Esophagus muscularis mucosa (tissue), 3 donors: ENCODE results near the gene SLC26A6.

Source experiments
- POLR2AphosphoS5 ChIP-seq, 2 donors: sonication (generic); formaldehyde crosslinking; IDR thresholded peaks; one replicate each; pipeline ENCODE4 v1.6.1; 2017; ENCODE audit warnings: antibody characterized with exemption in 2 of 2
- TF ChIP-seq, protein P1 (sequence below), 3 experiments: fragments of 200-600 bp in 2 of 3; fragments of 450-650 bp in 1 of 3; sonication (generic) in 2 of 3; IDR thresholded peaks; one replicate each; pipeline ENCODE4 v1.5.1; 2017 to 2019; ENCODE audit warnings: antibody characterized with exemption in 3 of 3, mild to moderate bottlenecking in 2 of 3, moderate library complexity in 1 of 3

DNA sequence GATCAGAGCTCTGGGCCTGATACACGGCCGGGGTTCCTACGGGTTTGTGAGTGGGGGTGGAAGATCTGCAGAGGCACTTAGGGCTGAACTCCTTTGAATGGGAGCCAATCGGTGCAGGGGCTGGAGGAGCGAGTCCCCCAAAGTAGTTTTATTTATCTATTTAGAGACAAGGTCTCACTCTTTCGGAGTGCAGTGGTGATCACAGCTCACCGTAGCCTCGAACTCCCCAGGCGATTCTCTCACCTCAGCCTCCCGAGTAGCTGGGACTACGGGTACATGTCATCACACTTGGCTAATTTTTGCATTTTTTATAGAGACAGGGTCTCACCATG lies 29.0 kb upstream of the SLC26A6 start:
- TF ChIP-seq, protein P1, sequence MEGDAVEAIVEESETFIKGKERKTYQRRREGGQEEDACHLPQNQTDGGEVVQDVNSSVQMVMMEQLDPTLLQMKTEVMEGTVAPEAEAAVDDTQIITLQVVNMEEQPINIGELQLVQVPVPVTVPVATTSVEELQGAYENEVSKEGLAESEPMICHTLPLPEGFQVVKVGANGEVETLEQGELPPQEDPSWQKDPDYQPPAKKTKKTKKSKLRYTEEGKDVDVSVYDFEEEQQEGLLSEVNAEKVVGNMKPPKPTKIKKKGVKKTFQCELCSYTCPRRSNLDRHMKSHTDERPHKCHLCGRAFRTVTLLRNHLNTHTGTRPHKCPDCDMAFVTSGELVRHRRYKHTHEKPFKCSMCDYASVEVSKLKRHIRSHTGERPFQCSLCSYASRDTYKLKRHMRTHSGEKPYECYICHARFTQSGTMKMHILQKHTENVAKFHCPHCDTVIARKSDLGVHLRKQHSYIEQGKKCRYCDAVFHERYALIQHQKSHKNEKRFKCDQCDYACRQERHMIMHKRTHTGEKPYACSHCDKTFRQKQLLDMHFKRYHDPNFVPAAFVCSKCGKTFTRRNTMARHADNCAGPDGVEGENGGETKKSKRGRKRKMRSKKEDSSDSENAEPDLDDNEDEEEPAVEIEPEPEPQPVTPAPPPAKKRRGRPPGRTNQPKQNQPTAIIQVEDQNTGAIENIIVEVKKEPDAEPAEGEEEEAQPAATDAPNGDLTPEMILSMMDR (IDR thresholded peaks at IDR 0.05) = no peak
- no peak for TF ChIP-seq POLR2AphosphoS5 (IDR thresholded peaks at IDR 0.05)
